HG02981 (cell line): ENCODE data around the gene COL4A4.

Experiments used
- ATAC-seq: cut with Tn5 transposase; IDR thresholded peaks from one replicate; pipeline ENCODE4 v1.9.1; 2021; ENCODE audit warnings: mild to moderate bottlenecking, moderate library complexity; ENCODE audit not compliant: unreplicated experiment

The COL4A4 gene

DNA sequence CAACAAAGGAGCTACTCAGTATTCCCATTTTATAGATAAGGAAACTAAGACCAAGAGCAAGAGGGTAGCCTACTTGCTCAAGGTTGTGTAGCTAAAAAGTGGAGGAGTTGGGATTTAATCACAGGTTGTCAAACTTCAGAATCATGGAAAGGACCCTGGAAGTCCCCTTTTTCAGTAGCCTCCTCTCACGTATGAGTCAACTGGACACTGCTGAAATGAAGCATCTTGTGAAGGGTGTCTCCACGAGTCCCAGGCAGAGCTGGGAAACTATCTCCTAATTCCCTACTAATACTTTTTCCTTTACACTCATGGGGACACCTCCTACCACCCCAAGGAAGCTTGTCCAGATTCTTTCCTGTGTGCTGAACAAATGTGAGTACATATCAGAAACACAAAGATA lies 172.3 kb downstream of the COL4A4 start:
- ATAC-seq = no peak

DNA sequence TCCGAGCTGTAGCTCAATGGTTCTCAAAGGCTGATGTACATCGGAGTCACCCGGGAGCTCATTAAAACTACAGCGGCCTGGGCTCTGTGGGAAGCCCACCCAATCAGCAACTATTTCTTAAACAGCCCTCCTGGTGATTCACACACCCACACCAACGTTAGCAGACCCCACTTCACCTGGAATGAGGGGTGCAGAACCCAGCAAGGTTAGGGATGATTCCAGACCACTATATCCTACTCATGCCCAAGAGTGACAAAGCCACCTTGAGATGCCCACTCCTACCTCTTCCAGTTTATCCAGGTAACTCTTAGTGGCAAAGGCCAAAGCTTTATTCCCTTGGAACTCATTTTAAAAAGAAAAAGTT lies 178.4 kb downstream of the COL4A4 start:
- ATAC-seq = no peak

DNA sequence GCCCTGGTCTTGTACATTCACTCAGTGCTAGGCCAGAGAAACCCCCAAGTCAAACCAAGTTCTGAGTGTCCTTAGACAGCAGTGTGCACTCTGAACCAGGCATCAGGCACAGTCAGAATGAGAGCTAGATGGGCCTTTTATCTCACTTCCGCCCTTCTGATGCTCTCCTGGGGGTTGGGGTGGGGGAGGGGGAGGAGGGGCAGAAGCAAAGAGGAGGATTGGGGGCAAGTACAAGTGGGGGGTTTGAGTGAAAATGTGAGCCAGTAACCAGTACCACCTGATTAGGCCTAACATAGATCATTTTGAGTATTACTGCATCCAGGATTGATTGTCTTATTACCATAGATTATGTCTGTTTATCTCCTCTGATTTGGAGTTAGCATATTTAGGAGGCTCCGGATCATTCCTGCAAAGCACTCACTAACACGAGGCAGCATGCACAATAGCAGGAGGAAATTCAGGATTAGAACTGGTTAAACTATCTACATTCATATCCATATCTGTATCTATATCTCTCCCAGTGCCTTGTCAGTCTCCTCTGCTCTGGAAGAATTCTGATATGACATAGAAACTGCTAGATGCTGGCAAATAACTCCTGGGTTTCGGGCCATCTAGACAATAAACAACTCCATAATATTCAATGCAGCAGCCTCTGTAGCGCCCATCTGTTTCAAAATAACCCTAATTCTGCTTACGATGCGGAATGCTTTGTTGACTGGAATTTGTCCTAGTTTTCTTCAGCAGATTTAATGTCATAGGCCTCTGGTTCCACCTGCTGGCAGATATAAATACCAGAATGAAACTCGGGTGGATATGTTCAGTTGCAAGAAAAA lies 179.0 kb downstream of the COL4A4 start:
- ATAC-seq = peak; percentile 99

DNA sequence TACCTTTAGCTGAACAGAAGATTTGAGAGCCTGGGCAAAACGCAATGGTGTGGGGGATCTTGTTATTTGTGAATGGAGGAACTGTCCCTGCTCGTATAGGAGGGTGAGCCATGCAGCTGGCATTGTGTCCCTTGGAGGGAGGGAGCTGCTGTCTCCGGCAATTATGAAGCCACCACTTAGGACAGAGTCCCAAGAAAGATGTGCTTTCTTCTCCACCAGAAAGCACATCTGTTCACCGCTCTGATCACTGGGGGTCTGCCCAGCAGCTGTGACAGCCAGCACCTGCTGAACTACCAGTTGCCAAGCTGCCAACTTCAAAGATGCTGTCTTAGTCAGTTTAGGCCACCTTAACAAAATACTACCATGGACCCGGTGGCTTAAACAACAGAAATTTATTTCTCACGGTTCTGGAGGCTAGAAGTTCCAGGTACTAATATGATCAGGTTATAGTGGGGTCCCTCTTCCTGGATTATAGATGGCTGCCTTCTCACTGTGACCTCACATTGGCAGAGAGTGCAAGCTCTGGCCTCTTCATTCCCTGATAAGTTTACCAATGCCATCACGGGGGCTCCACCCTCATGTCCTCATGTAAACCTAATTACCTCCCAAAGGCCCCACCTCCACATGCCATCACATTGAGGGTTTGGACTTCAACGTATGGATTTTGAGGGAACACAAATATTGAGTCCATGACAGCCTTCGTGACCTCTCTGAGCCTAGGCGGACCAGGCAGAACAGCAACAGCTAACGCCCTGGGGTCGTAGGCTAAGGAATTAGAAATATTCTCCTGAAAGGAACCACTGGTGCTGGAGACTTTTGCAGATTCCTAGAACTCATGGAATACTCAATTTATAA lies 179.9 kb downstream of the COL4A4 start:
- ATAC-seq = no peak

DNA sequence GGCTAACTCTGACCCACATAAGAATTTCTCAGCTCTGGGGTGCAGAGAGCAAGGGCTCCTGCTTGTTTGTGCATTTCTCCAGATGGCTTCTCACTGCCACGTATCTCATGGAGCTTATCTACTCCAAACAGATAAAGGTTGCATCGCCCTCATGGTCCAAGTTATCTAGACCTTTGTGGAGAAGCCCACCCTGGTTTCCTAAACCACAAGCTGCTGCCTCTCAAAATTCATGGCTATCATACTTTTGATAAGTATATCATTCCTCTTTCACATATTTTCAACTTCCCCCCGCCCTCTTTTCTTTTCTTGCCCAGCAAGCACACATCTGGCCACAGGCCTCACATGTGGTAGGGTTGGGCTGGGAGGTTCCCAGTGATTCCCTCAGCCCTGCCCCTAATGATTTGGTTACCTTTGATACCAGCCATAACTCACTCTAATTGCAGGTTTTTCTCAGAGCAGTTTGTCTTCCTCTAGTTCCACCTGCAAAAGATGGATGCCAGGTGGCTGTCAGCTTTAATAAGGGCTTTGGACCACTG lies 182.1 kb downstream of the COL4A4 start:
- no peak for ATAC-seq

DNA sequence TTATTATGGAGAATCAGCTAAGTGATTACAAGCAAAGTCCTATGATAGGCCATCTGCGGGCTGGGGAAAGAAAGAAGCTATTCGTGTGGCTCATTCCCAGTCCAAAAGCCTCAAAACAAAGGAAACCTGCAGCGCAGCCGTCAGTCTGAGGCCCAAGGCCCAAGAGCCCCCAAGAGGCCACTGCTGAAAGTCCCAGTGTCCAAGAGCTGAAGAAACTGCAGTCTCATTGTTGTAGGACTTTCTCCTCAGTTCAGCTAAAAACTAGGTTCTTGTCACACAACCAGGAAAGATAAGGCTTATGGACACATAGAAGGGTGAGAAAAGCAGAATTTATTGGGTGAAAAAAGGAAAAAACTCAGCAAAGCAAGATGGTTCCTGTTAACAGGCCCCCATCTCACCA lies 185.0 kb downstream of the COL4A4 start:
- ATAC-seq = no peak

DNA sequence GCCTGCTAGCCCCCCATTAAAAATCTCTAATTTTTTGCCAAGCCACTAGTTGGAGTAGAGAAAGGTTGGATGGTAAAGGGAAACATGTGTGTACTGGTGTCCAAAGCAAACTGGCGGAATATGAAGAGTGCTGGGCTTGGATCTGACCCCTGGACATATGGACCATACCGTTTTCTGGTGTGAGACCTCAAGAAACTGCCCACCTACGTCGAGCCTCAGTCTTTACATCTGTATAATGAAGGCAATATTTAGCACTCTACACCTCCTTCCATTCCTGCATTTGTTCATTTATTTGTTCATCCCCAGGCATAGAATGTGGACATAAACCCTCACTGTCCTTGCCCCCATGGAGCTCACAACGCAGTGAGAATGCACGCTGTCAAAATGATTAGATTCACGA lies 185.7 kb downstream of the COL4A4 start:
- no peak for ATAC-seq

DNA sequence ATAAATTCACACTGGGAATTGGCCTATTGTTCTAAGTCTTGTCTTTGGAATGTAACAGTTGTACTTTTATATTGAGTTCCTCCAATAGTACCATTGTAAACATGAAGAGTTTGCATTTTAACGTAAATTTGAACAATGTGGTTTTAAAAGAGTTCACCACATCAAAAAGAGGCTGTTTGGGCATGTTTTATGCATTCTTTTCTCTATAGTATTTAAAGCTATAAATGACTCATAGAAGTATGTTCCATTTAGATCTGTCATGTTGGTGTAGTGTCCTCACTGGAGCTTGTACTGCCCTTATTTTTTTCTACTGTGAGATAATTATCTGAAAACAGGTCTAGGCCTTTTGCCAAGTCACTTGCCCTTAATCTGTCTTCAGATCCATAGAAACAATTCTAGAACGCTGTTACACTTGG lies 186.2 kb downstream of the COL4A4 start:
- no peak for ATAC-seq

DNA sequence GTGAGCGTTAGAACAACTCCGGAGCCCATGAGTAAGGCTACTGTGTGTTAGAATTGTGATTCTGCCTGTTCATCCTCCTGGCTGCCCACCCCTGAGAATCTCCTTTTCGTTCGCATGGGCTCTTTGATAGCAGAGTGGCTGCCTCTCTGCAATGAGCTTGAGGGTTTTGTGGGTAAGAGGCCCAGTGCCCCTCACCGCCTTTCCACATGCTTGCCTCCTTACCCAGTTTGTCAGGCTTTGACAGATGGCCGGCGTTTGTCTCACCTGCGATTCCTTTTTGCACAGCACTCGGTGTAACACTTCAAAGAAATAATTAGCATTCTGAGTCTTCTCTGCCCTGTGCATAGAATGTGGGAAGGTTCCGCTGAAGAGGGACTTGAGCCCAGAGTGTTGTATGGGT lies 190.2 kb downstream of the COL4A4 start:
- ATAC-seq = no peak

DNA sequence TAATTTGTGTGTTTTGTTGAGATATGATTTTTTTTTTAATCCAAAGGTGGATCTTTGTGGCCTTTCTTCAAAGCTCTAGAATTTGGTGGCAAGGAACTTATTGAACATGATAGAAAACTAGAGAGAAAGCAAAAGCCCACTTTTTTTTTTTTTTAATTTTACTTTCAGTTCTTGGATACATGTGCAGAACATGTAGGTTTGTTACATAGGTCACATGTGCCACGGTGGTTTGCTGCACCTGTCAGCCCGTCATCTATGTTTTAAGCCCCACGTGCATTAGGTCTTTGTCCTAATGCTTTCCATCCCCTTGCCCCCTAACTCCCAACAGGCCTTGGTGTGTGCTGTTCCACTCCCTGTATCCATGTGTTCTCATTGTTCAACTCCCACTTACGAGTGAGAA lies 192.2 kb downstream of the COL4A4 start:
- ATAC-seq = peak; percentile 46

DNA sequence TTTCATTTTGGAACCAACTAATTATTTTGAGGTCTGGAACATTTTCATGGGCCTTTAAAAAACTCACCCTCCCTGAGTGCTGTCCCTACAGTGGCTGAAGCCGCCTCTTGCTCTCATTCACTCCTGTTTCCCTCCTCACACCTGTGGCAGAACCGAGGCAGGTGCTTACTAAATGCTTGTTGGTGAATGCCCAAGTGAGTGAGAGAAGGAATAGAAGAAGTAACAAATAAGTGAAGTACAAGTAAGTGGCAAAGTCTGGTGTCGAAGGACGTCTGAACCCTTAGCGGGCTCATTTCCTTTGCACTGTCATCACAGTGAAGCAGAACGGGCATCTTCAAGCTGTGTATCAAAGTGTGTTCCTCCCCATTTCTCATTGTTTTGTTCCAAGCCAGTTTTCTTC lies 192.9 kb downstream of the COL4A4 start:
- ATAC-seq = no peak

DNA sequence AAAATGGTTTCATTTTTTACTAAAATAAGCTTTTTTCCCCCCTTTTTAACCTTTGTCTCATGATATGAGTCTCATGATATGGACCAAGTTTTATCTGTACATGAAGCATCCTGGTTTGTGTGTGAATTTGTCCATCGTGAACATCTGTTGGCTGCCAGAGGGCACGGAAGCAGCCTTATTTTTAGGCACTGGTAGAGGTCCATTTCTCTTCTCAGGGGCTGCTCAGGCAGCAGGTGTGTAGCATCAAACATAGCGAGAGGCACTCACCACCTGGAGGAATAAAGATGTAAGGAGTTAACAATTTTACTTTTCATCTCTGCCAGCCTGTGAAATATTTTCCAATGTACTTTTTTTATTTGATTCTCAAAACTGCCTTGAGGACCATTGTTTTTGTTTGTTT lies 193.6 kb downstream of the COL4A4 start:
- peak; percentile 38 for ATAC-seq

DNA sequence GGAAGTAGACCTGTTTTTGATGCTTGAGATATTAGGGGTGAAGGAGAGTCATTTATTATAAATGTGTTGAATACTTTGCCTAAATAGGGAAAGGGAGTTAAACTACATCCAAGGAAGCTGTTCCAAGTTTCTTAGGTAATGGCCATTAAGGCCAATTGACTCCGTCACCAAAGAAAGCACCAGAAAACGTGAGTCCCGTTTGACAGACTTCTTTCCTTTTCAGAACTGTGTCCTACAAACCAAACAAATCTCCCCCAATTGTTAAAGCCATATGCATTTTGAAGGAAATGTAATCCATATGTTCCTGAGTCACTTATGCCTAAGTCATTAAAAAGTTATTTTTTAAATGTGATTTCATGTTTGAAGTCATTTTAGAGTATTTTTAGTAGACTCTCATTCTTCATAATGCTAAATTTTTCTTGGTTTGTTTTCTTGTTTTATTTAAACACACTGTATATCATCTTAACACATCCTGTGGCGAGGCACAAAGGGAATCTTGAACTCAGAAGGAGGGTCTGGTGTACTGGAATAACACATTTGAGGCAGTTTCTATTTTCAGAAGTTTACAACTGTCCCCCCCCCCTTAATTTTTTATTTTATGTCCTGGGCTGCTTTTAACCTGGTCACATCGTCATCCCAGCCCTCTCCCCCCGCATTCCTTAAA lies 194.5 kb downstream of the COL4A4 start:
- no peak for ATAC-seq

DNA sequence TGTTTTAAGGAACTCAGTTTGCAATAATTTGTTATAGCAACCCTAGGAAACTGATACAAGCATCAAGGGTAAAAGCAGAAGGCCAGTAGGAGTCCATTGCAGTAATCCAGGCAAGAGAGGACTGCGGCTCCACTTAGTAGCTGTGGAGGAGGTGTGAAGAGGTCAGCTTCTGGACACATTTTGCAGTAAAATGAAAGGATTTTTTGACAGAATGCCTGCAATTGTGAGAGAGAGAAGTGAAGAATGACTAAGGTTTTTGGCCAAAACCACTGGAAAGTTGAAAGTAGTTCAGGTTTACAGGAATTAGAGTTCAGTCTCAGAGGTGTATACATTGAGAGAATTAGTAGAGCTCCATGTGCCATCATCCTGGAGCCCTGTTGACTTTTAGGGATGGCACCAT lies 198.6 kb downstream of the COL4A4 start:
- no peak for ATAC-seq

DNA sequence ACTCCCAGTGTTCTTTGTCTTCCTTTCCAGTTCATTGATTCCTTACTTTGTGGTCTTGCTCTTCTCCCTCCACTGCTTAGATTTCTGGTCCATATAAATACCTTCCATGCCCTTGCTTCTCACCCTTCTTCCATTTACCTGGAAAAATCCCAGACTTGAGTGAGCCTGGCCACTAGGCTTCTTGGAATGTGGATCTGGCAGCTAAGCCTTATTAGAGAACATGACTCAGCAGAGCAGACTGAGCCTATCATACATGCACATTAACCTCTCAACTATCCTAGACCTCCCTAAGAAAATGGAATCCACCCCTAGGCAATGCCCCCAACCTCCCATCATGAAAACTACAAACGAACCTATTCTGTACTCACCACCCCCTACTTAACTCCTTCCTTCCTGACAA lies 200.5 kb downstream of the COL4A4 start:
- ATAC-seq = no peak

DNA sequence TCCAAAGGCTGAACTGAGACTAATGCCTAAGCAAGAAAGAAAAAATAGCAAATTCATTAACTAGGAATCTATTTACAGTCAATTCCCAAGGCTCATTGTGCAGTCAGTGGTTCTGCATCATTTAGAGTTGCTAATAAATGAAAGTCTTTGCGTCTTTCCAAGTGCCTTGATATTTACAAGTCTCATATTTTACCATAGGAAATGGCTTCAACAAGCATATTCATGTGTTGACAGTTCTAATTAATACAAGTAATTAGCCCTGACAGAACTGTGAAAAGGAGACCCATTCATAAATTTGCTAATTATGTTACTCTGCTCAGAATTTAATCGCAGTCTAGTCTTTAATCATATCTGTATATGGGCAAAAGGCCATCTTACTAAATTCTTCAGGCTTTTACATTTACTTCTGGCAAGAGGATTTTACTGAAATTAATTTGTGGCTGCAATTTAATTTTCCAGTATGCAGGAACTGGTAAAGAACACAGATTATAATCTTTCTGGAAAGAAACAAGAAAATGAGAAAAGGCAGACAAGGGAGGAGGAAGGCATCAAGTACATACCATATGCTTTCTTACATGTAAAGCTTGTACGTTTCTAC lies 201.7 kb downstream of the COL4A4 start:
- ATAC-seq = no peak

DNA sequence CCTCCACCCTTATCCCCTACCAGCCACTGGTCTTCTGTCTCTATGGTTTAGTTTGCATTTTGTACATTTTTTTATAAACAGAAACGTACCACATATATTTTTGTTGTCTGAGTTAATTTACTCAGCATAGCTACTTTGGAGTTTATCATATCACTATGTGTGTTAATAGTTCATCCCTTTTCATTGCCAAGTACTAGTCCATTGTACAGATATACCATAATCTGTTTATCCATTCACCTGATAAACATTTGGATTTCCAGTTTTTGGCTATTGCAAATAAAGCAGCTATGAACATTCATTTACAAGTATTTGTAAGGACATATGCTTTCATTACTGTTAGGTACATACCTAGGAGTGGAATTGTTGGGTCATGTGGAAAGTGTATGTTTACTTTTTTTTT lies 204.6 kb downstream of the COL4A4 start:
- no peak for ATAC-seq

DNA sequence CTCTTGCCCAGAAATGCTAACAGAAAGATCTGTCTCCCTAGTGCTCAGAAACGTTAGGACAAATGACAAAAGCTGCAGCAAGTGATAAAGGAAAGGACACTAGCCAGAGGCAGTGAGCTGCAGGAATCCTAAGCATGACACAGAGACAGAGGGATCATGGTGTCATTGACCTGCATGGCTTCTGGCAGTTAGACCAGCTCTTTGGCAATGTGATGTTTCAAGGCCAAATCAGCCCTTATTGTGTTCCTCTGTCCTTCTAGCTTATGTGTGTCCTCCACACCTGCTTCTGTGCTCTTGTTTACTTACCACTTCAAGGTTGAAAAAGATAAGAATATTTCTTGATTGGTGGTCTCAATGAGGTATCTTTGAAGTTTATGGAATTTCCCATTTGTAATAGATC lies 207.3 kb downstream of the COL4A4 start:
- no peak for ATAC-seq

DNA sequence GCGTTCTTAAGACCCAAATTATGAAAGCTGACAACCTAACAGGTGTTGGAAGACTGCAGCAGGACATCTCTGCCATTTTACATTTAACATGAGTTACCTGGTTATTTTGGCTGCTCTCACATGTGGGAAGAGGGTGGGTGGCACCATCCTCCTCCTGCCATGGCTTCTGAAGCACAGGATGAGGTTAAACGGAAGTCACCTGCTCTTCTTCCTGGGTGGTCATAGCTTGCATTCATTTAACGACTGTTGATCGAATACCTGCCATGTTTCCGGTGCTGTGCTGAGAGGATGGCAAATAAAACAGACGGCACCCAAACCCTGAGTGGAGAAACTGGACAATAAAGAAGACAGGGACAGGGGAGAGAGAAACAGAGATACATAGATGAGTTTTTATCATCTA lies 210.2 kb downstream of the COL4A4 start:
- no peak for ATAC-seq

DNA sequence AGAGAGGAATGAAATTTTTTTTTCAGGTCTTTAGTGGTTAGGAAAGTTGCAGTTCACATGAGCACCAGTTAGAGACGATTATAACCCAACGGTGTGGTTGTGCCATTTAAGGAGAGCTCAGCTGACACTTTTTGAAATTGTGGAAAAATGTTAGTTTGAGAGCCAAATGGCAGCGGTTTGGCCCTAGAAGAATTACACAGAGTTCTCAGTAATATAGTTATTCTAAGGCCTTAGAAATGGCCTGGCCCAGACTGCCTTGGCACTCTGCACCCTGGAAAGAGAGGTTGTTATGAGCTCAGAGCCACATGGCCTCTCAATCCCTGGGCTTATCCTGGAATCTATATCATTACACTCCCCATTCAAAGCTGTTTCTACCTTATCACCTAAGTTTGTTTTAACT lies 210.8 kb downstream of the COL4A4 start:
- ATAC-seq = no peak
